ENCODE data around the gene SLC25A13. TPM values are rescaled to one million over a fixed set of nuclear protein-coding genes. Genes with fewer than 3 reads are reported as not detected.

Gene SLC25A13
- total and polyA plus RNA-seq, 9 of the 15 experiments (the other 6 are each of a cell fraction or from before 2014, with no cell fraction given), result 21.4 to 80.2 (median 58.7) TPM

GRCh38 chr7:96104984-96105383 is 216.9 kb downstream of the SLC25A13 start:
- no peak overlapping the region for H3K4me3 ChIP-seq

More at GRCh38 chr7:96104984-96105383, 216.9 kb downstream of the SLC25A13 start:
- Histone ChIP-seq H3K9ac (ENCODE audit: insufficient read depth in 1 of 2, low read depth in 2 of 2, low read length in 2 of 2) (no peak overlapping the region), H3K4me1 (replicated peaks in 1 of 2; ENCODE audit: control insufficient read depth in 2 of 2, insufficient read depth in 2 of 2, low read length in 2 of 2) (no peaks in the 10 kb centered on the region), H3K36me3 (ENCODE audit: control insufficient read depth, insufficient read depth, low read length) (no peaks in the 10 kb centered on the region), H3K9me1 (ENCODE audit: control insufficient read depth, insufficient read depth, low read length) (no peaks in the 10 kb centered on the region), H3K27ac (ENCODE audit: extremely low read depth, low read depth, low read length) (no peak overlapping the region), H3K79me2 (ENCODE audit: control insufficient read depth, insufficient read depth, low read length) (no peaks in the 10 kb centered on the region), H3K4me2 (ENCODE audit: insufficient read depth, low read length) (no peak overlapping the region), H3K9me3 (replicated peaks; ENCODE audit: control insufficient read depth, insufficient read depth, low read depth, low read length) (no peaks in the 10 kb centered on the region), H4K20me1 (replicated peaks; ENCODE audit: control insufficient read depth, insufficient read depth, low read length) (no peaks in the 10 kb centered on the region), H3K27me3 (ENCODE audit: control insufficient read depth in 2 of 2, insufficient read depth in 2 of 2, low read length in 2 of 2) (no peaks in the 10 kb centered on the region; a peak in 1 of 5 replicates), H2AFZ (ENCODE audit: low read depth, low read length) (no peak overlapping the region)
- intact Hi-C loops (cut with micrococcal nuclease), result no loop called here
- TF ChIP-seq TFE3 (CRISPR knock-in tag; IDR thresholded peaks at IDR 0.05) (no peak), MAFG (tag; conservative IDR thresholded peaks at IDR 0.05) (peak; percentile 28; the same call in 1 of the 2 replicates), MCM5 (IDR thresholded peaks at IDR 0.05; ENCODE audit: low read depth) (no peak), TGIF2 (CRISPR knock-in tag; IDR thresholded peaks at IDR 0.05) (no peak), ZNF316 (IDR thresholded peaks at IDR 0.05) (peak; percentile 82), MGA (IDR thresholded peaks at IDR 0.05) (no peak), C11orf30 (IDR thresholded peaks at IDR 0.05; ENCODE audit: low read depth) (peak; percentile 62)
- ChIA-PET CTCF (ENCODE audit: low intra/inter-chr PET ratio) (no interaction called here), POLR2A (no interaction called here)
- ATAC-seq, result no peak
- no peak for DNase-seq (ENCODE audit: extremely low read depth in 1 of 4, low spot score in 3 of 4)
- no peak for FAIRE-seq
- in situ Hi-C loops (cut with MboI), result no loop called here
- BruUV-seq (replicated peaks), result no TSS peak

Data from K562 (cell line).